DND-41 (cell line): ENCODE data around the gene ZNF98.

Experiments
- ATAC-seq: fragments of 200-7000 bp; cut with Tn5 transposase; 3 replicates; pipeline ENCODE4 v1.9.1; 2021; ENCODE audit warnings: low read depth; ENCODE audit not compliant: insufficient read depth
- DNase-seq: peaks from one replicate; pipeline ENCODE4 v3.0.0-alpha.2; 2020
- H2AFZ ChIP-seq: 2 replicates; pipeline ENCODE4 v1.6.0; 2012; ENCODE audit warnings: low read depth, low read length
- H3K27ac ChIP-seq: 2 replicates; pipeline ENCODE4 v1.5.1; 2012; ENCODE audit warnings: low read length, inconsistent platforms
- H3K27me3 ChIP-seq: fragments of 200-600 bp; sonication (generic); 2 replicates; pipeline ENCODE4 v1.6.0; 2012; ENCODE audit warnings: low read length, mild to moderate bottlenecking, inconsistent platforms; ENCODE audit not compliant: insufficient read depth, poor library complexity
- H3K36me3 ChIP-seq: 2 replicates; pipeline ENCODE4 v1.5.1; 2012; ENCODE audit warnings: low read length, inconsistent platforms; ENCODE audit not compliant: insufficient read depth
- H3K4me1 ChIP-seq: 2 replicates; pipeline ENCODE4 v1.5.1; 2012; ENCODE audit warnings: mild to moderate bottlenecking, low read length; ENCODE audit not compliant: insufficient read depth
- H3K4me2 ChIP-seq: 2 replicates; pipeline ENCODE4 v1.6.0; 2012; ENCODE audit warnings: mild to moderate bottlenecking, moderate library complexity, low read length, inconsistent platforms; ENCODE audit not compliant: insufficient read depth
- H3K4me3 ChIP-seq, 2 experiments: fragments of 200-600 bp in 1 of 2; shearing (Covaris generic) in 1 of 2; 2 replicates each; pipeline ENCODE4 v1.5.1; 2012 to 2016; ENCODE audit warnings: inconsistent platforms in 2 of 2, low read length in 2 of 2, mild to moderate bottlenecking in 2 of 2, low read depth in 1 of 2, moderate library complexity in 1 of 2
- H3K79me2 ChIP-seq: 2 replicates; pipeline ENCODE4 v1.6.0; 2012; ENCODE audit warnings: low read length, inconsistent platforms; ENCODE audit not compliant: insufficient read depth
- H3K9ac ChIP-seq: 2 replicates; pipeline ENCODE4 v1.6.0; 2012; ENCODE audit warnings: low read depth, mild to moderate bottlenecking, inconsistent platforms, low read length, moderate library complexity
- H3K9me3 ChIP-seq: 2 replicates; pipeline ENCODE4 v1.5.1; 2012; ENCODE audit warnings: low read length, moderate library complexity, mild to moderate bottlenecking, inconsistent platforms; ENCODE audit not compliant: insufficient read depth, severe bottlenecking
- H4K20me1 ChIP-seq: 2 replicates; pipeline ENCODE4 v1.6.0; 2012; ENCODE audit warnings: low read length; ENCODE audit not compliant: insufficient read depth
- CTCF ChIP-seq: IDR thresholded peaks from 2 replicates; pipeline ENCODE4 v1.5.1; 2012; ENCODE audit warnings: borderline replicate concordance, low read length, moderate library complexity, mild to moderate bottlenecking; ENCODE audit not compliant: poor library complexity, severe bottlenecking; ENCODE audit errors: extremely low read depth
- EZH2 ChIP-seq: IDR thresholded peaks from 3 replicates; pipeline ENCODE4 v1.6.1; 2012; ENCODE audit warnings: borderline replicate concordance, low read depth, mild to moderate bottlenecking, moderate library complexity, low read length, inconsistent platforms; ENCODE audit not compliant: severe bottlenecking

The ZNF98 gene

GRCh38 chr19:22422211-22422610 lies at the start of gene ZNF98:
TSS of gene ZNF98 (minus strand) at chr19:22422346. CDS start at chr19:22422224, 122 bp downstream.
- no peak within 1 kb of the TSS for H3K4me2 ChIP-seq
- DNase-seq (no peak), ATAC-seq (no peak)
- no peak within 1 kb of the TSS for H3K4me3 ChIP-seq
- peaks cover 4% of the 10 kb centered on the region for H3K9me3 ChIP-seq
- no peaks in the 10 kb centered on the region for H3K4me1 ChIP-seq
- TF ChIP-seq CTCF (no peak), EZH2 (no peak)
- no peaks in the 10 kb centered on the region for H3K79me2 ChIP-seq
- H2AFZ ChIP-seq: no peak within 1 kb of the TSS
- H4K20me1 ChIP-seq: no peaks in the 10 kb centered on the region
- no peak within 1 kb of the TSS for H3K9ac ChIP-seq
- H3K27me3 ChIP-seq: no peaks in the 10 kb centered on the region
- no peak within 1 kb of the TSS for H3K27ac ChIP-seq
- no peaks in the 10 kb centered on the region for H3K36me3 ChIP-seq

DNA sequence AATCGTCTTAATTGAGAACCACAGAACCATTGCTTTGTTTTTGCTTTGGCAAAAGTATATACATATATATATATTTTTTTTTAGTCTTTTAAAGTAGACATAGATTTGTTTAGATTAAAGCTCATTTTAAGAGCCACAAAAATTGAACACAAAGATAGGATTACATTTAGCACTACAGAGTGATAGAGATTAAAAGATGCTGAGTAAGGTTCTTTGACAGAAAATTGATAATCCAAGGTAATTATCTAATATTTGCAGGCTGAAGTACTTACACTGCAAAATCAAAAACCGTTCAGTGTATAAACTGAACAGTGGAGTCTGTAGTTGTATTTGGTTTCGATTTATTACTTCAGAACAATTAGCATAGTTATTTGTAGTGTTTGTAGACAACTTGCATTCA lies 24.5 kb upstream of the ZNF98 start:
- DNase-seq (no peak), ATAC-seq (no peak)
- no peak overlapping the region for H3K9ac ChIP-seq
- H3K36me3 ChIP-seq: no peaks in the 10 kb centered on the region
- no peak overlapping the region for H2AFZ ChIP-seq
- H3K4me1 ChIP-seq: no peaks in the 10 kb centered on the region
- H3K4me3 ChIP-seq: no peak overlapping the region
- TF ChIP-seq EZH2: no peak
- TF ChIP-seq CTCF: no peak
- no peaks in the 10 kb centered on the region for H3K27me3 ChIP-seq
- no peaks in the 10 kb centered on the region for H3K79me2 ChIP-seq
- no peaks in the 10 kb centered on the region for H4K20me1 ChIP-seq
- peaks cover 9% of the 10 kb centered on the region for H3K9me3 ChIP-seq
- H3K27ac ChIP-seq: no peak overlapping the region
- H3K4me2 ChIP-seq: no peak overlapping the region

- DNase-seq (no peak), ATAC-seq (no peak)
- Histone ChIP-seq H3K4me1 (no peaks in the 10 kb centered on the region), H3K4me3 (no peak overlapping the region), H3K9me3 (no peaks in the 10 kb centered on the region), H2AFZ (no peak overlapping the region), H4K20me1 (no peaks in the 10 kb centered on the region), H3K27ac (no peak overlapping the region), H3K36me3 (no peaks in the 10 kb centered on the region), H3K79me2 (no peaks in the 10 kb centered on the region), H3K4me2 (no peak overlapping the region), H3K27me3 (no peaks in the 10 kb centered on the region), H3K9ac (no peak overlapping the region)
- TF ChIP-seq CTCF: no peak
- no peak for TF ChIP-seq EZH2
These were observed 15.9 kb upstream of the ZNF98 start for GRCh38 chr19:22438011-22438410.
